Astrocyte of the hippocampus (primary cell): ENCODE measurements around the gene LAMB4.

ENCODE experiments used
- DNase-seq: peaks from one replicate; pipeline ENCODE4 v3.0.0; 2011; ENCODE audit warnings: low read depth, low spot score

Gene LAMB4

DNA sequence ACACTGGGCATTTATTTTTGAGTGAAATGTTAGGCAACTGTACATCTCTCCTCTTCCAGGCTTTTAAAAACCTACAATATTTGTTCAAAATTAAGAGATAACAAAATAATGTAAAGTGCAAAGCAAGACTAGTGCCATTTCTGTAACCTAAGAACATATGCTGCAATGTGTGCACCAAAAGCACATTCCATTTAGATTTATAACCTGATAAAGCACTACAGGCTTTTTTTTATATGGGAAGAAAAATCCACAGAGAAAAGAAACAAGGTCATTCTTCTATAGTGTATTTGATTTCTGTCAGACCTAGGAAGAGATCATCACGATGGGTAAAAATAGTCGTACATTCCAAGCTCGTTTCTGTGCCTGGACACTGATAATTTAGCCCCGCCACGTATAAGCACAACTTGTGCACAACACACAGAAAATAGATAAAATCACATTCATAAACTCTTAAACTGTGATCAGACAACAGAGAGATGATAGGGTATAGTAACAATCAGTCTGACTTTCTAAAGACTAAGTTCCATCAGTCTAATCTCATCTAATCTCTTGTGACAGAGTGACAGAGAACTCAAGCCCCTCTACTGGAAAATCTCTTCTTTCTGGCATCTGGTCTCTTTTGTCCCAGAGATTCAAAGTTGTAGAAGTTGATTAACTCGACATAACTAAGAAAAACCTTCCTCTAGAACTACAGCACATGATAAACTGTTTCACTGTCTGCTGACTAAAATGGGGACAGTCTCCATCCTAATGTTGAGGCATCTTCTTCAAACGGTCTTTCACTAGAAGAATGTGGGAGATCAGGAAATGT lies 133.9 kb downstream of the LAMB4 start:
- DNase-seq = peak; percentile 45

GRCh38 chr7:107995184-107996071 lies 134.7 kb downstream of the LAMB4 start:
- peak; percentile 79 for DNase-seq

DNA sequence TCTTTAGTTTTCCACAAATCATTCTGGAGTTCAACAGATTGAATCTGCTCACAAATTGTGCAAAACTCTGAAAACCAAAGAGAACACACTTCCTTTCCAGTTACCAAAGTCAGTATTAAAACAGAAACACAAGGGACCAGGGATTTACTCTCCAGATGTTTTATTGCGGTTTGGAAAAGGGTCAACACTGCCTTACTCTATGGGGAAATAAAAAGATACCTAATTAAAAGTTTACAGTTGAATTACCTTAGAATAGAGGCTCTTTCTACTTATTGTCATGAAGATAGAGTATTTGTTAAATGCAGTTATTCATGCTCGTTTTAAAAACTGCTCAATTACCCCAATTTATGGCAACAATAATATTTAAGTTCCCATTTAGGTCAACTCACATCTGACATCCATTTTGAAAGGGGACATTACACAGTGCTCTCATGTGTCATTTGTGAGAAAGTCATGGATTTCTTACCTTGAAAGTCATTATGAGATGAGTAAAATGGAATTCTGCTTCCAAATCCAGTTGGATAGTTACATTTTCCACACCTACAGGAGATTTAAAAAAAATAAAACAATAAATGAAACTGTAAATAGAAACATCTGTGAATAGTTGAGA lies 135.6 kb downstream of the LAMB4 start:
- DNase-seq = no peak

DNA sequence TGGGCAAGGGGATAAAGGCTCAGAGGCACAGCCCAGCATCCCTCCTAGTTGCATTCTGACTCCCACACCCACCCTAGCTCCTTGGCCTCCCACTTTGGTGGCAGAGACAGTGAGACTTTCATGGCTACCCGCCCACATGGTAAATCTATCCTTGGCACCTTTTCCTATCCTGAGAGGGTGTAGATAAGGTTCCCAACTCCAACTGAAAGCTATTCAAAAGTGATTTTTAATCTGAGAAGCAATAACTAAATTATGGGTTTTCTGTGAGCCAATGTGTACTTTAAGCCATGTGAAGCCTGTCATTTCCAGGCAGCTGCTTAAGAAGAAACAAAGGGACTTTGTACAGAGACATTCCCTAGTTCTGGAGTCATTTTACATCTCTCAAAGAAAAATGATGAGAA lies 136.3 kb downstream of the LAMB4 start:
- DNase-seq = peak; percentile 38

DNA sequence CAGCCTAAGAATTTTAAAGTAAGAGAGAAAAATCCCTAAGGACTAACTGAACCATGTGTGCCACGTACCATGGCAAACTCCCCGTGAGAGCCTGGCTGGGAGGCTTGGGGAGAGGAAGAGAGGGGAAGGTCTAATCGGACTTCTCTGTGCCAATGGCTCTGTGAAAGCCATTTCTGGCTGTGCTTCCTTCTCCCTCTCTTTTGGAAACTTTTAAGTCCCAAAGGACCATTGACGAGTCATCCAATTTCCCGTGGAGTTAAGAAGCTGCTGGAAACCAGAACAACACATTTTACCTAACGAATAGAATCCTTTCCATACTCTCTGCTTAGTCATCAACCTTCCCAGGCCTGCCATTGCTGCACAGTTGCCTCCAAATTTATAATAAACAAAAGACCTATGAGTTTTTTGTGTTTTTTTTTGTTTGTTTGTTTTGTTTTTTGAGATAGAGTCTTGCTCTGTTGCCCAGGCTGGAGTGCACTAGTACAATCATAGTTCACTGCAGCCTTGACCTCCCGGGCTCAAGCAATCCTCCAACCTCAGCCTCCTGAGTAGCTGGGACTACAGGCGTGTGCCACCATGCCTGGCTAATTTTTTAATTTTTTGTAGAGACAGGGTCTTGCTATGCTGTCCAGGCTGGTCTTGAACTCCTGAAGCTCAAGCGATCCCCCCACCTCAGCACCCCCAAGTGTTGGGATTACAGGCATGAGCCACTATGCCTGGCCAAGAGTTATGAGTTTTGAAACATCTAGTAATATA lies 140.4 kb downstream of the LAMB4 start:
- DNase-seq = no peak

DNA sequence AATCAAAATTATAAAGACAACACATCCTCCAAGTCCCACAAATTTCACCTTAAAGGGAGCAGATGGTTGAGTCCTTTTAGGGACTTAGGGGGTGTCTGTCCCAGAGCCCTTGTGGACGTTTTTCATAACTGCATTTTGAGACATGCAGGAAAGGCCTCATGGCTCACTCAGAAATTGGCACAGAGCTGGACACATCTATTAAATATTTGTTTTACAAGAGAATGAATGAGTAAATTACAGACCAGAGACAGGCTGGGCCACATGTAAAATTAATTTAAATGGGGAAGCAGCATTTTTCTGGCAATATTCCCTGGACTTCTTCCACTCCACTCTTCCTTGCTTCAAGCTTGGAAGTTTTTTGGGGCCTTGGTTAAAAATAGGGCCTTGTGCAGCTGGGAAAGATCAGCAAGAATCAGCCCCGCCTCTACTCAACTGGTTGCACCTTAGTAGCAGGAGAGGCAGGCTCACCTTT lies 147.2 kb downstream of the LAMB4 start:
- DNase-seq = no peak

- no peak for DNase-seq
Measured at GRCh38 chr7:107982042-107982840, 147.9 kb downstream of the LAMB4 start.

DNA sequence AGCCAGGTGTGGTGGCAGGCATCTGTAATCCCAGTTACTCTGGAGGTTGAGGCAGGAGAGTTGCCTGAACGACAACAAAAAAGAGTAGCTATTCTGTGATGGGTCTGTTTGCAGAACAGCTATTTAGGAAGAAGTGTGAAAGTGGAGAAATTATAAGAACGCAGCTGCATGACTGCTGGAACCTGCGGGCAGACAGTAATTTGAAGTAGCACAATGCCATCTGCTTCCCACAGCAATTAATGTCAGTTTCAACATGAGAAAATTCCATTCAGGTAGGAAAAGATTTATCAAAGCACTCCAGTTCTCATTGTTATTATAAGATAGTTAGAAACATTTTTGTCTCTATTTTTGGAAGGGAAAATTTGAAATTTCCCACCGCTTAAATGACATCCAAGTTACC lies 148.7 kb downstream of the LAMB4 start:
- no peak for DNase-seq

GRCh38 chr7:107980671-107981190 lies 149.4 kb downstream of the LAMB4 start:
- no peak for DNase-seq

GRCh38 chr7:107980171-107980570 lies 150.0 kb downstream of the LAMB4 start:
- DNase-seq = no peak

- no peak for DNase-seq
Measured at GRCh38 chr7:107978815-107979408, 151.2 kb downstream of the LAMB4 start.

- no peak for DNase-seq
Measured at GRCh38 chr7:107977048-107977447, 153.1 kb downstream of the LAMB4 start.

- no peak for DNase-seq
Measured at GRCh38 chr7:107976620-107977019, 153.5 kb downstream of the LAMB4 start.

GRCh38 chr7:107975394-107976013 lies 154.7 kb downstream of the LAMB4 start:
- DNase-seq = no peak

DNA sequence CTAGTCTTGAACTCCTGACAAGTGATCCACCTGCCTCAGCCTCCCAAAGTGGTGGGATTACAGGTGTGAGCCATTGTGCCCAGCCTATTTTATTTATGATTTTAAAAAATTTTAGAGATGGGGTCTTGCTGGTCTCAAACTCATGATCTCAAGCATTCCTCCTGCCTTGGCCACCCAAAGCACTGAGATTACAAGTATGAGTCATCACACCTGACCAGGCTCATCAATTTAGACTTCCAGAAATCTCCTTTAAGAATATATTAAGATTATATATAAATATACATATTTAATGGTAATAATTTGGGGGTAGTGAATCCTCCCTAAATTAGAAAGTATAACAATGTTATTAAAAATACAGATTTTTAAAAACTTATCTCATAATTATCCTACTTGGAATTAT lies 156.3 kb downstream of the LAMB4 start:
- DNase-seq = no peak
